ENCODE data around the gene TEX28. TPM values are rescaled to one million over a fixed set of nuclear protein-coding genes. Genes with fewer than 3 reads are reported as not detected.

TEX28 gene
- total and polyA plus RNA-seq, 12 donors = 0.07 to 0.18 TPM; not detected in 10

GRCh38 chrX:154315416-154315815 lies 20.5 kb upstream of the TEX28 start:
- no peak for TF ChIP-seq CTCF (IDR thresholded peaks at IDR 0.05)
- no peak for TF ChIP-seq POLR2A (IDR thresholded peaks at IDR 0.05)
- WGBS, 4 donors = 79 to 93% (median 89%) methylated on average over 3 of the region's 3 CpGs; no CpG with 5 or more reads in 1 of the 4 donors
- no peaks in the 10 kb centered on the region for H3K36me3 ChIP-seq (replicated peaks in 1 of 2)
- no peak for DNase-seq
- H3K4me3 ChIP-seq = no peak overlapping the region
- intact Hi-C loops (cut with DNase I) = no loop called here
- peaks cover 13% of the 10 kb centered on the region for H3K27me3 ChIP-seq
- no peak overlapping the region for H3K27ac ChIP-seq
- H3K4me1 ChIP-seq (replicated peaks in 1 of 2) = no peaks in the 10 kb centered on the region
- no peaks in the 10 kb centered on the region for H3K9me3 ChIP-seq (replicated peaks in 1 of 3)

- H3K36me3 ChIP-seq (replicated peaks in 1 of 2) = no peaks in the 10 kb centered on the region
- H3K4me3 ChIP-seq = no peak overlapping the region
- no peaks in the 10 kb centered on the region for H3K27me3 ChIP-seq
- no peak overlapping the region for H3K27ac ChIP-seq
- TF ChIP-seq CTCF (IDR thresholded peaks at IDR 0.05) (no peak), POLR2A (IDR thresholded peaks at IDR 0.05) (no peak)
- no peaks in the 10 kb centered on the region for H3K4me1 ChIP-seq (replicated peaks in 1 of 2)
- intact Hi-C loops (cut with DNase I) = no loop called here
- WGBS, 4 donors = 66 to 86% (median 84%) methylated on average over 5 of the region's 5 CpGs
- no peaks in the 10 kb centered on the region for H3K9me3 ChIP-seq (replicated peaks in 1 of 3)
- DNase-seq = no peak
Measured at GRCh38 chrX:154313147-154313546, 18.2 kb upstream of the TEX28 start.

- H3K27me3 ChIP-seq = no peaks in the 10 kb centered on the region
- DNase-seq = no peak
- TF ChIP-seq CTCF (IDR thresholded peaks at IDR 0.05) (no peak), POLR2A (IDR thresholded peaks at IDR 0.05) (no peak)
- 82 to 93% (median 91%) methylated on average over 7 of the region's 7 CpGs for WGBS, 4 donors
- no peaks in the 10 kb centered on the region for H3K4me1 ChIP-seq (replicated peaks in 1 of 2)
- no peak overlapping the region for H3K27ac ChIP-seq
- H3K9me3 ChIP-seq (replicated peaks in 1 of 3) = no peaks in the 10 kb centered on the region
- no peak overlapping the region for H3K4me3 ChIP-seq
- no peaks in the 10 kb centered on the region for H3K36me3 ChIP-seq (replicated peaks in 1 of 2)
- intact Hi-C loops (cut with DNase I) = no loop called here
Measured at GRCh38 chrX:154312116-154312515, 17.2 kb upstream of the TEX28 start.

- Histone ChIP-seq H3K4me1 (replicated peaks in 1 of 2) (no peaks in the 10 kb centered on the region), H3K27ac (no peak overlapping the region), H3K9me3 (replicated peaks in 1 of 3) (no peaks in the 10 kb centered on the region), H3K27me3 (no peaks in the 10 kb centered on the region), H3K36me3 (replicated peaks in 1 of 2) (no peaks in the 10 kb centered on the region), H3K4me3 (no peak overlapping the region)
- no peak for TF ChIP-seq POLR2A (IDR thresholded peaks at IDR 0.05)
- intact Hi-C loops (cut with DNase I) = no loop called here
- 81 to 92% (median 85%) methylated on average over 6 to 19 of the region's 19 CpGs for WGBS, 4 donors
- no peak for DNase-seq
Measured at GRCh38 chrX:154310616-154311536, 16.0 kb upstream of the TEX28 start.
